H9 (cell line): ENCODE results near the gene WNT4. TPM values are rescaled to one million over a fixed set of nuclear protein-coding genes. Genes with fewer than 3 reads are reported as not detected.

ENCODE experiments used
- DNase-seq: peaks from one replicate; pipeline ENCODE4 v3.0.0-alpha.2; 2017
- H2AFZ ChIP-seq: one replicate; pipeline ENCODE4 v1.6.1; 2013; ENCODE audit warnings: mild to moderate bottlenecking, low read length, control low read depth, moderate library complexity
- H2AK5ac ChIP-seq: 2 replicates; pipeline ENCODE4 v1.6.1; 2013; ENCODE audit warnings: low read length, control low read depth, mixed read lengths; ENCODE audit not compliant: insufficient read length
- H2BK120ac ChIP-seq: one replicate; pipeline ENCODE4 v1.6.1; 2013; ENCODE audit warnings: low read depth, mild to moderate bottlenecking, low read length, control low read depth, inconsistent platforms; ENCODE audit not compliant: poor library complexity, severe bottlenecking
- H2BK12ac ChIP-seq: 2 replicates; pipeline ENCODE4 v1.6.1; 2013; ENCODE audit warnings: low read length, control low read depth, mixed read lengths, low read depth; ENCODE audit not compliant: insufficient read length
- H2BK15ac ChIP-seq: 2 replicates; pipeline ENCODE4 v1.6.1; 2013; ENCODE audit warnings: low read depth, low read length, control low read depth
- H2BK20ac ChIP-seq: one replicate; pipeline ENCODE4 v1.6.1; 2013; ENCODE audit warnings: low read depth, mild to moderate bottlenecking, low read length, control low read depth, inconsistent platforms; ENCODE audit not compliant: poor library complexity, severe bottlenecking
- H2BK5ac ChIP-seq: 2 replicates; pipeline ENCODE4 v1.6.1; 2013; ENCODE audit warnings: low read length, control low read depth, mixed read lengths; ENCODE audit not compliant: insufficient read length
- H3K14ac ChIP-seq: 2 replicates; pipeline ENCODE4 v1.6.1; 2013; ENCODE audit warnings: low read length, control low read depth; ENCODE audit not compliant: insufficient read depth
- H3K18ac ChIP-seq: 2 replicates; pipeline ENCODE4 v1.6.1; 2013; ENCODE audit warnings: low read depth, mild to moderate bottlenecking, mixed read lengths, low read length, control low read depth; ENCODE audit not compliant: insufficient read length
- H3K23ac ChIP-seq: 2 replicates; pipeline ENCODE4 v1.6.1; 2013; ENCODE audit warnings: low read length, control low read depth, mixed read lengths, low read depth; ENCODE audit not compliant: insufficient read length
- H3K23me2 ChIP-seq: 2 replicates; pipeline ENCODE4 v1.6.1; 2013; ENCODE audit warnings: low read depth, mild to moderate bottlenecking, mixed read lengths, low read length, control low read depth; ENCODE audit not compliant: insufficient read length, poor library complexity, severe bottlenecking
- H3K27ac ChIP-seq: 2 replicates; pipeline ENCODE4 v1.5.1; 2013; ENCODE audit warnings: low read length, control low read depth, mixed read lengths, low read depth; ENCODE audit not compliant: insufficient read length
- H3K27me3 ChIP-seq: 2 replicates; pipeline ENCODE4 v1.6.1; 2013; ENCODE audit warnings: low read length, control low read depth, inconsistent platforms; ENCODE audit not compliant: insufficient read depth
- H3K4ac ChIP-seq: 2 replicates; pipeline ENCODE4 v1.6.1; 2013; ENCODE audit warnings: low read depth, mild to moderate bottlenecking, control low read depth, inconsistent platforms, low read length, moderate library complexity
- H3K4me1 ChIP-seq: 2 replicates; pipeline ENCODE4 v1.6.1; 2013; ENCODE audit warnings: low read length, control low read depth, inconsistent platforms; ENCODE audit not compliant: insufficient read depth
- H3K4me2 ChIP-seq: 2 replicates; pipeline ENCODE4 v1.6.1; 2013; ENCODE audit warnings: low read length, control low read depth, mixed read lengths; ENCODE audit not compliant: insufficient read length, insufficient read depth
- H3K56ac ChIP-seq: 2 replicates; pipeline ENCODE4 v1.6.1; 2013; ENCODE audit warnings: low read depth, mild to moderate bottlenecking, mixed read lengths, low read length, control low read depth; ENCODE audit not compliant: insufficient read length
- H3K79me1 ChIP-seq: 2 replicates; pipeline ENCODE4 v1.6.1; 2013; ENCODE audit warnings: low read depth, mild to moderate bottlenecking, moderate library complexity, low read length, control low read depth, inconsistent platforms; ENCODE audit not compliant: insufficient read depth, poor library complexity, severe bottlenecking
- H3K79me2 ChIP-seq: 2 replicates; pipeline ENCODE4 v1.6.1; 2013; ENCODE audit warnings: low read length, control low read depth, inconsistent platforms; ENCODE audit not compliant: insufficient read depth
- H3K9ac ChIP-seq: 2 replicates; pipeline ENCODE4 v1.6.1; 2013; ENCODE audit warnings: low read length, control low read depth, mixed read lengths; ENCODE audit not compliant: insufficient read length; ENCODE audit errors: extremely low read depth
- H3K9me3 ChIP-seq: one replicate; pipeline ENCODE4 v1.6.1; 2013; ENCODE audit warnings: low read depth, low read length, inconsistent platforms; ENCODE audit not compliant: control insufficient read depth
- H3T11ph ChIP-seq: one replicate; pipeline ENCODE4 v1.6.1; 2013; ENCODE audit warnings: mild to moderate bottlenecking, low read length, control low read depth, inconsistent platforms
- H4K20me1 ChIP-seq: one replicate; pipeline ENCODE4 v1.6.1; 2013; ENCODE audit not compliant: control insufficient read depth, insufficient read length, insufficient read depth
- H4K5ac ChIP-seq: 2 replicates; pipeline ENCODE4 v1.6.1; 2013; ENCODE audit warnings: low read depth, mild to moderate bottlenecking, mixed read lengths, low read length, control low read depth; ENCODE audit not compliant: insufficient read length
- H4K8ac ChIP-seq: replicated peaks from 2 replicates; pipeline ENCODE4 v1.6.1; 2013; ENCODE audit warnings: low read length, control low read depth, mixed read lengths, low read depth; ENCODE audit not compliant: insufficient read length
- H4K91ac ChIP-seq: 2 replicates; pipeline ENCODE4 v1.6.1; 2013; ENCODE audit warnings: low read depth, mild to moderate bottlenecking, moderate library complexity, mixed read lengths, low read length, control low read depth; ENCODE audit not compliant: insufficient read length
- H3K27ac Mint-ChIP-seq, 3 experiments: 2 replicates in 2 of 3; 3 replicates in 1 of 3; pipeline ENCODE4 v1.8.0; 2020 to 2021; ENCODE audit warnings: mixed read lengths in 3 of 3, mild to moderate bottlenecking in 1 of 3, moderate library complexity in 1 of 3
- H3K27me3 Mint-ChIP-seq: 2 replicates; pipeline ENCODE4 v1.8.0; 2021; ENCODE audit warnings: low read depth, mild to moderate bottlenecking, moderate library complexity, mixed read lengths
- H3K36me3 Mint-ChIP-seq, 3 experiments: 2 replicates in 2 of 3; 3 replicates in 1 of 3; pipeline ENCODE4 v1.8.0; 2020 to 2021; ENCODE audit warnings: low read depth in 3 of 3, mixed read lengths in 3 of 3; ENCODE audit not compliant: insufficient read depth in 1 of 3
- H3K4me1 Mint-ChIP-seq, 2 experiments: 2 replicates each; pipeline ENCODE4 v1.8.0; 2020; ENCODE audit warnings: mixed read lengths in 2 of 2
- H3K4me3 Mint-ChIP-seq, 2 experiments: 2 replicates in 1 of 2; 3 replicates in 1 of 2; pipeline ENCODE4 v1.8.0; 2020 to 2021; ENCODE audit warnings: mild to moderate bottlenecking in 2 of 2, mixed read lengths in 2 of 2, moderate library complexity in 1 of 2
- H3K9me3 Mint-ChIP-seq, 2 experiments: 2 replicates in 1 of 2; 3 replicates in 1 of 2; pipeline ENCODE4 v1.8.0; 2020; ENCODE audit warnings: mild to moderate bottlenecking in 2 of 2, mixed read lengths in 2 of 2, moderate library complexity in 1 of 2
- WGBS: extraction: QIAGEN DNeasy Blood & Tissue Kit; methylation state at CpG from one replicate; pipeline ENCODE4 v1.1.7; 2013; ENCODE audit warnings: missing lambda C conversion rate, low lambda C conversion rate, mixed read lengths; ENCODE audit not compliant: insufficient read length; ENCODE audit errors: extremely low coverage; 5-methylcytosine and 5-hydroxymethylcytosine counted together
- total RNA-seq: library from RNA; stranded (reverse); gene quantifications from 2 replicates; pipeline ENCODE4 v1.2.1, GENCODE V29; 2021
- TF ChIP-seq, protein P1 (sequence below): fragments of 200-600 bp; sonication (generic); conservative IDR thresholded peaks from 3 replicates; pipeline ENCODE4 v1.8.0; 2021; ENCODE audit warnings: antibody characterized with exemption, mild to moderate bottlenecking

Gene WNT4
- total RNA-seq, 1 experiment from 2014 or later = 1.4 TPM

DNA sequence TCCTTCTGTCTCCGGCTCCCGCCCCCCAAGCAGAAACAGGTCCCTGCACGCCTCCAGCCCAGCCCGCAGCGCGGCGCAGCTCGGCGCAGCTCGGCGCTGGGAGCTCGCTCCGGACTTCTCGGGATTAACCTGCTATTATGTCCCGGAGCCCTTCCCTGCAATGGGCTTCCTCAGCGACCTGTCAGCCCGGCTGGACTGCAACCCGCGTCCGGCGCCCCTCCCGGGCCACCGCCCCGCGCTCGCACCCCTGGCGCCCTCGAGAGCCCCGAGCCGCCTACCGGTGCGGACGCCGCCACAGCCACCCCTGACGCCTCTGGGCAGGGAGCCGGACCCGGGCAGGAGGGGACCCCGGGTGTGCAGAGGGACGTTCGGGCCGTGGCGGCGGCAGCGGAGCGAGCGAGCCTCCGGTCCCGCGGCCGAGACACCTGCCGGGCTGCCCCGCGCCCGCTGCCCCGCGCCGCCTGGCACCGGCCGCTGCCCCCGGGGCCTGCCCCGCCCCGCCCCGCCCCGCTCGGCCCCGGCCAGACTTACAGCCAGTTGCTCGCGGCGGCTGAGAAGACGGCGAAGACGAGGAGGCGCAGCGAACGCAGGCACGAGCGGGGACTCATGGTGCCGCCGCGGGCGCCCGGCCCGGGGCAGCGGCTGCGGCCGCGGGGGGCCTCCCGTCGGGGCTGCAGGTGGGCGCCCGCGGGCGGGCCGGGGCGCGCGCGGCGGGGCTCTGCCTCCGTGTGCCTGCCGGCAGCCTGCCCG, 407 bp downstream of the WNT4 start:
- TF ChIP-seq, protein P1, sequence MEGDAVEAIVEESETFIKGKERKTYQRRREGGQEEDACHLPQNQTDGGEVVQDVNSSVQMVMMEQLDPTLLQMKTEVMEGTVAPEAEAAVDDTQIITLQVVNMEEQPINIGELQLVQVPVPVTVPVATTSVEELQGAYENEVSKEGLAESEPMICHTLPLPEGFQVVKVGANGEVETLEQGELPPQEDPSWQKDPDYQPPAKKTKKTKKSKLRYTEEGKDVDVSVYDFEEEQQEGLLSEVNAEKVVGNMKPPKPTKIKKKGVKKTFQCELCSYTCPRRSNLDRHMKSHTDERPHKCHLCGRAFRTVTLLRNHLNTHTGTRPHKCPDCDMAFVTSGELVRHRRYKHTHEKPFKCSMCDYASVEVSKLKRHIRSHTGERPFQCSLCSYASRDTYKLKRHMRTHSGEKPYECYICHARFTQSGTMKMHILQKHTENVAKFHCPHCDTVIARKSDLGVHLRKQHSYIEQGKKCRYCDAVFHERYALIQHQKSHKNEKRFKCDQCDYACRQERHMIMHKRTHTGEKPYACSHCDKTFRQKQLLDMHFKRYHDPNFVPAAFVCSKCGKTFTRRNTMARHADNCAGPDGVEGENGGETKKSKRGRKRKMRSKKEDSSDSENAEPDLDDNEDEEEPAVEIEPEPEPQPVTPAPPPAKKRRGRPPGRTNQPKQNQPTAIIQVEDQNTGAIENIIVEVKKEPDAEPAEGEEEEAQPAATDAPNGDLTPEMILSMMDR = peak; percentile 14; the same call in 1 of the 3 replicates
- Mint-ChIP-seq H3K36me3 (no peaks in the 10 kb centered on the region), H3K27me3 (peaks cover 64% of the 10 kb centered on the region), H3K27ac (no peak overlapping the region), H3K9me3 (no peaks in the 10 kb centered on the region; a peak in 1 of 5 replicates), H3K4me3 (peak overlapping the region; percentile 59 to 76; a peak in 4 of 5 replicates), H3K4me1 (peaks cover 33 to 35% of the 10 kb centered on the region in 2 experiments)
- Histone ChIP-seq H3K79me2 (no peaks in the 10 kb centered on the region), H2AFZ (no peak overlapping the region), H3K4me2 (peak overlapping the region; percentile 54), H3K18ac (no peak overlapping the region), H3K14ac (no peak overlapping the region; the same call in 1 of the 2 replicates), H2BK20ac (no peak overlapping the region), H2AK5ac (no peak overlapping the region), H4K20me1 (no peaks in the 10 kb centered on the region), H4K91ac (no peak overlapping the region), H3K4me1 (no peaks in the 10 kb centered on the region; the same call in 1 of the 2 replicates), H3K27me3 (peaks cover 12% of the 10 kb centered on the region; the same call in 1 of the 2 replicates), H2BK12ac (no peak overlapping the region), H3K9ac (no peak overlapping the region), H4K5ac (no peak overlapping the region), H3K4ac (no peak overlapping the region), H2BK5ac (no peak overlapping the region), H3T11ph (no peak overlapping the region), H3K9me3 (no peaks in the 10 kb centered on the region), H3K56ac (no peak overlapping the region), H2BK15ac (no peak overlapping the region), H3K79me1 (no peaks in the 10 kb centered on the region), H4K8ac (no peak overlapping the region), H2BK120ac (no peak overlapping the region), H3K23me2 (peaks cover 11% of the 10 kb centered on the region), H3K27ac (no peak overlapping the region), H3K23ac (no peak overlapping the region)
- no CpG with 5 or more reads among the region's 102 CpGs for WGBS
- DNase-seq = no peak
